Fibroblast of gingiva (primary cell): ENCODE data around the gene PCDH17.

ENCODE experiments used
- DNase-seq: peaks from one replicate; pipeline ENCODE4 v3.0.0-alpha.2; 2011; ENCODE audit warnings: low read depth

Gene PCDH17

GRCh38 chr13:57634839-57635165 lies 3.3 kb downstream of the PCDH17 start:
- no peak for DNase-seq

- no peak for DNase-seq
These were observed 4.1 kb downstream of the PCDH17 start for GRCh38 chr13:57635541-57636085.

- no peak for DNase-seq
These were observed 5.3 kb downstream of the PCDH17 start for GRCh38 chr13:57636816-57637215.

- no peak for DNase-seq
These were observed 6.0 kb downstream of the PCDH17 start for GRCh38 chr13:57637515-57637914.

- no peak for DNase-seq
These were observed 6.8 kb downstream of the PCDH17 start for GRCh38 chr13:57638186-57638890.

GRCh38 chr13:57640607-57641006 lies 9.1 kb downstream of the PCDH17 start:
- no peak for DNase-seq

- DNase-seq: no peak
These were observed 9.5 kb downstream of the PCDH17 start for GRCh38 chr13:57641051-57641450.

GRCh38 chr13:57644106-57644505 lies 12.6 kb downstream of the PCDH17 start:
- DNase-seq: no peak

GRCh38 chr13:57653229-57653989 lies 21.9 kb downstream of the PCDH17 start:
- DNase-seq: no peak

GRCh38 chr13:57665481-57665880 lies 33.9 kb downstream of the PCDH17 start:
- DNase-seq: no peak

- no peak for DNase-seq
These were observed 34.8 kb downstream of the PCDH17 start for GRCh38 chr13:57666131-57666953.

GRCh38 chr13:57672168-57672567 lies 40.6 kb downstream of the PCDH17 start:
- DNase-seq: no peak

GRCh38 chr13:57673197-57673596 lies 41.7 kb downstream of the PCDH17 start:
- no peak for DNase-seq

GRCh38 chr13:57675526-57675925 lies 44.0 kb downstream of the PCDH17 start:
- no peak for DNase-seq

- DNase-seq: no peak
These were observed 49.1 kb downstream of the PCDH17 start for GRCh38 chr13:57680609-57681008.

GRCh38 chr13:57682128-57682716 lies 50.7 kb downstream of the PCDH17 start:
- DNase-seq: no peak

GRCh38 chr13:57698851-57699250 lies 67.3 kb downstream of the PCDH17 start:
- DNase-seq: no peak

- no peak for DNase-seq
These were observed 72.5 kb downstream of the PCDH17 start for GRCh38 chr13:57704031-57704430.

GRCh38 chr13:57716295-57716694 lies 84.8 kb downstream of the PCDH17 start:
- no peak for DNase-seq

- no peak for DNase-seq
These were observed 93.1 kb downstream of the PCDH17 start for GRCh38 chr13:57724486-57725272.

GRCh38 chr13:57725480-57725879 lies 93.9 kb downstream of the PCDH17 start:
- DNase-seq: no peak
